K562 (cell line): ENCODE data around the gene KRTAP5-6. TPM values are rescaled to one million over a fixed set of nuclear protein-coding genes. Genes with fewer than 3 reads are reported as not detected.

Experiments used
- E2F5 ChIP-seq: sonication (generic); formaldehyde crosslinking; IDR thresholded peaks from 2 replicates; pipeline ENCODE4 v1.8.0; 2022; ENCODE audit warnings: mild to moderate bottlenecking, missing genetic modification reagents
- GMEB1 ChIP-seq: fragments of 250-450 bp; sonication (Bioruptor Pico); IDR thresholded peaks from 2 replicates; pipeline ENCODE4 v1.4.0; 2020; ENCODE audit warnings: mild to moderate bottlenecking
- IRF1 ChIP-seq: sonication (generic); formaldehyde crosslinking; IDR thresholded peaks from 2 replicates; pipeline ENCODE4 v1.8.0; 2022; ENCODE audit warnings: missing genetic modification reagents, mild to moderate bottlenecking, borderline replicate concordance
- SIX5 ChIP-seq, 2 experiments: IDR thresholded peaks; 2 replicates each; pipeline ENCODE4 v1.6.1; 2011; ENCODE audit warnings: low read length in 2 of 2, borderline replicate concordance in 1 of 2, low read depth in 1 of 2, mild to moderate bottlenecking in 1 of 2, moderate library complexity in 1 of 2; ENCODE audit not compliant: insufficient read depth in 1 of 2
- ZFP36 ChIP-seq: fragments of 150-350 bp; IDR thresholded peaks from 2 replicates; pipeline ENCODE4 v1.6.1; 2018; ENCODE audit warnings: low read length, low read depth; ENCODE audit not compliant: partially characterized antibody
- ZNF518B ChIP-seq: fragments of 250-450 bp; sonication (Bioruptor Pico); IDR thresholded peaks from 2 replicates; pipeline ENCODE4 v1.5.0; 2021; ENCODE audit warnings: mild to moderate bottlenecking, moderate library complexity
- polyA plus RNA-seq, 8 experiments: library from polyadenylated mRNA; depleted of rRNA in 4 of 8; stranded (reverse) in 5 of 8; unstranded in 3 of 8; fragments of >200 nt; fragmentation: Nextera tagmentation in 2 of 8; fragmentation: Illumina TruSeq in 1 of 8; extraction: Ambion mirVana in 2 of 8; extraction: Trizol in 1 of 8; gene quantifications; 2 replicates each; pipeline versions ENCODE4 v1.2.1 to v1.2.3, GENCODE V29; 2011 to 2014; ENCODE audit warnings: inconsistent platforms in 1 of 8, missing spikeins in 1 of 8
- total RNA-seq, 7 experiments: library from RNA; depleted of rRNA in 6 of 7; stranded (reverse); fragments of >200 nt in 6 of 7; fragmentation: Illumina TruSeq in 2 of 7; extraction: Trizol in 2 of 7; gene quantifications; 2 replicates each; pipeline versions ENCODE4 v1.2.1 to v1.2.3, GENCODE V29; 2011 to 2021; ENCODE audit warnings: low replicate concordance in 1 of 7

Gene KRTAP5-6
- total and polyA plus RNA-seq, 9 of the 15 experiments (the other 6 are each of a cell fraction or from before 2014, with no cell fraction given): not detected

GRCh38 chr11:1717745-1718144 is 20.8 kb downstream of the KRTAP5-6 start (continued):
- TF ChIP-seq ZNF518B (CRISPR knock-in tag): no peak
- TF ChIP-seq IRF1 (CRISPR knock-in tag): no peak
- TF ChIP-seq SIX5 (IDR thresholded peaks at IDR 0.05; ENCODE audit: borderline replicate concordance in 1 of 2, insufficient read depth in 1 of 2, low read depth in 1 of 2, low read length in 2 of 2): no peak
- no peak for TF ChIP-seq E2F5 (CRISPR knock-in tag)
- TF ChIP-seq GMEB1: no peak
- no peak for TF ChIP-seq ZFP36
